Ascending aorta (tissue), 1 donor: Measurements from ENCODE around the gene DNAJA1. TPM values are rescaled to one million over a fixed set of nuclear protein-coding genes. Genes with fewer than 3 reads are reported as not detected.

ENCODE experiments used
- total RNA-seq: library from RNA; depleted of rRNA; stranded (reverse); fragments of >200 nt; gene quantifications from one replicate; pipeline ENCODE4 v1.1.0, GENCODE V29; 2016

DNAJA1 gene
- total RNA-seq, 1 donor from 2014 or later: 53.6 TPM

Other genes starting within 250 kb of the DNAJA1 start
- gene TMEM215, start 241.7 kb upstream of the DNAJA1 start, total RNA-seq: 0.75 TPM
- 7.0 TPM for gene APTX, start 23.6 kb upstream of the DNAJA1 start, total RNA-seq
- 7.2 TPM for gene SMU1, start 51.4 kb downstream of the DNAJA1 start, total RNA-seq
- 100 TPM for gene B4GALT1, start 142.1 kb downstream of the DNAJA1 start, total RNA-seq
- gene SPINK4, start 214.9 kb downstream of the DNAJA1 start, total RNA-seq: not detected
- gene BAG1, start 239.4 kb downstream of the DNAJA1 start, total RNA-seq: 58.5 TPM
- 47.5 TPM for gene CHMP5, start 239.8 kb downstream of the DNAJA1 start, total RNA-seq